ENCODE measurements around the gene FHAD1. TPM values are rescaled to one million over a fixed set of nuclear protein-coding genes. Genes with fewer than 3 reads are reported as not detected.
"Not testable (repeated sequence)": the region's sequence is repeated elsewhere in the genome, so short reads cannot be mapped to it uniquely, and the experiment has no call there.

Gene FHAD1
- total RNA-seq, 1 donor from 2014 or later = 1.7 TPM

DNA sequence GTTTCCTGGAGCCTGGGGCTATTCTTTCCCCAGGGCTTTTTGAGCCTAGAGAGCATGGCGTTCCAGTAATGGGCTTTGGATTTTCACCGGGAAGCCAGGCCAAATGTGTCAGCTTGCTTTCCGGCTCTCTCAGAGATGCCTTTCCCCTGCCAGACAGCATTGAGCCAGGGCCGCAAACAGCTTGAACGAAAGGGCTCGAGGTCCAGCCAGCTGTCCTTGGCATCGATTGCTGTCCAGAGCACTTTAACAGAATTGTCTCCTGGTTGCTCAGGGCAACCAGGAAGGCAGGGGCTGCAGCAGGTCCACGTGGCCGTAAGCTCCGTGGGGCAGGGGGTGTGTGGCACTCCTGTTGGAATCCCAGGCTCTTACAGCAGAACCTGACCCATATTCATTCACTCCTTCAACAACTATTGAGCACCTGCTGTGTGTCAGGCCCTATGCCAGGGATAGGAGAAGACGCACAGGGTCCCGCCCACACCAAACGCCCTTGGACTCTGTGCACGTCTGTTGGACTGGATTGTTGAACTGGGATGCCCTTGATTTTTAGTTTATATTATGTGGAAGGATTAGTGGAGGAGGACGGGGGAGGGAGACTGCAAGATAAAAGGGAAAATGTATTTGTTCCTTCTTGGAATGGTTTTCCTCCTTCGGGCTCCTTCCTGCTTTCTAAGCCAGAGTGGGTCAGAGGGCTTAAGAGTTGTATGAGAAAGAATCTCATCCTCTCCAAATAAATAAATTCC, 123.9 kb downstream of the FHAD1 start:
- peak; percentile 82 for DNase-seq (ENCODE audit: low spot score)

DNA sequence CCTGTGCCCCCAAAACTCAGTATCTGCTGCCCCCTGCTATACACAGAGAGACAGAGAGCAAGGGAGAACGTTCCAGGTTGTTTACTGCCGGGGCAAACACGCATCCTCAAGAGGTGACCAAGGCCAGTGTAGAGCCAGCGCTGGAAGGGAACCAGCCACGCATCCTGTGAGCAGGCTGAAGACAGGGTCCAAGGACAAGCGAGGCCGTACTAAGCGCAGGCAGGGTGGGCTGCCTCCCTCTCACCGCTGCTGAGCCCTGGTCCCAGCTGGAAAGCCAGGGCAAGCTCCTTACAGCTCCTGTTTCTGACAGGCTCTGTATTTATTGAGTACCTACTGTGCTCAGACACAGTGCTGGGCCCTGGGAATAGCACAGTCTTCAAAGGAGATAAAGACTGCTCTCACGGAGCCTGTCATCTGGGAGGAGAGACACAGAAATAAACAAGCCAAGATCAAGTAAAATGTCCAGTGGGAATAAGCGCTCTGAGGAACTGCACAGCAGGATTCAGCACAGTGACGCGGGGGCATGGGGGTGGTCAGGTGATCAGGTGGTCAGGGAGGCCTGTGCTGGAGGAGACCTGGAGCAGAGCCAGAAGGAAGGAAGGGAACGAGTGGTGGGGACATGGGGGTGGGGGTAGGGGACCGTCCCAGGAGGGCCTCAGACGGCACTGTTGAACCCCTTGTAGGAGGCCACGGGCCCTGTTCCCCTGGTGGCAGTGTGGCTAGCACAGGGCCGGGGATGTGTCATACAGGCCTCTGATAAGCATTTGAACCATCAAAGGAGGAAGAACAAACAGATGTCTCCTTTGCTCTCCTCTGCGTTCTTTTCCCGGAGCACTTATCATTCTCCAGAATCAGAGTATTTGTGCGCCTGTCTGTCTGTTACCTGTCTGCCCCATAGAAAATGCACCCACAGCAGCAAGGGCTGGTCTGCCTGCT, 124.9 kb downstream of the FHAD1 start:
- DNase-seq (ENCODE audit: low spot score) = no peak

DNA sequence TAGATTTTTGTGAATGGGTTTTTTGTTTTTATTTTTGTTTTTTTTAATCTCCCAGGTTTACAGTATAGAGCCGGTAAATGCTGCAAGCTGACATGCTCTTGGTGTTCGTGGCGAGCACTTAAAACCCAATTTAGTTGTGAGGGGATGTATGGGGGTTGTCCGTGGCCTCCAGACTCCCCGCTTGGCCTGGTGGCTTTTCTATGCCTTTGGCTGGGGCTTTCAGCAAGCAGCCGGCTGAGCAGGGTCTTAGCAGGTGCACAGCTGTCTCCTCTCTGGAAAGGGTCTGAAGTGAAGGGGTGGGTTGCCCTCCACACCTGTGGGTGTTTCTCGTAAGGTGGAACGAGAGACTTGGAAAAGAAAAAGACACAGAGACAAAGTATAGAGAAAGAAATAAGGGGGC, 131.7 kb downstream of the FHAD1 start:
- DNase-seq (ENCODE audit: low spot score) = no peak

DNA sequence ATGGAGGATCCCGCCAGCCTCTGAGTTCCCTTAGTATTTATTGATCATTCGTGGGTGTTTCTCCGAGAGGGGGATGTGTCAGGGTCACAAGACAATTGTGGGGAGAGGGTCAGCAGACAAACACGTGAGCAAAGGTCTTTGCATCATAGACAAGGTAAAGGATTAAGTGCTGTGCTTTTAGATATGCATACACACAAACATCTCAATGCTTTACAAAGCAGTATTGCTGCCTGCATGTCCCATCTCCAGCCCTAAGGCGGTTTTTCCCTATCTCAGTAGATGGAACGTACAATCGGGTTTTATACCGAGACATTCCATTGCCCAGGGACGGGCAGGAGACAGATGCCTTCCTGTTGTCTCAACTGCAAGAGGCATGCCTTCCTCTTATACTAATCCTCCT, 132.1 kb downstream of the FHAD1 start:
- not testable (repeated sequence) for DNase-seq (ENCODE audit: low spot score)

DNA sequence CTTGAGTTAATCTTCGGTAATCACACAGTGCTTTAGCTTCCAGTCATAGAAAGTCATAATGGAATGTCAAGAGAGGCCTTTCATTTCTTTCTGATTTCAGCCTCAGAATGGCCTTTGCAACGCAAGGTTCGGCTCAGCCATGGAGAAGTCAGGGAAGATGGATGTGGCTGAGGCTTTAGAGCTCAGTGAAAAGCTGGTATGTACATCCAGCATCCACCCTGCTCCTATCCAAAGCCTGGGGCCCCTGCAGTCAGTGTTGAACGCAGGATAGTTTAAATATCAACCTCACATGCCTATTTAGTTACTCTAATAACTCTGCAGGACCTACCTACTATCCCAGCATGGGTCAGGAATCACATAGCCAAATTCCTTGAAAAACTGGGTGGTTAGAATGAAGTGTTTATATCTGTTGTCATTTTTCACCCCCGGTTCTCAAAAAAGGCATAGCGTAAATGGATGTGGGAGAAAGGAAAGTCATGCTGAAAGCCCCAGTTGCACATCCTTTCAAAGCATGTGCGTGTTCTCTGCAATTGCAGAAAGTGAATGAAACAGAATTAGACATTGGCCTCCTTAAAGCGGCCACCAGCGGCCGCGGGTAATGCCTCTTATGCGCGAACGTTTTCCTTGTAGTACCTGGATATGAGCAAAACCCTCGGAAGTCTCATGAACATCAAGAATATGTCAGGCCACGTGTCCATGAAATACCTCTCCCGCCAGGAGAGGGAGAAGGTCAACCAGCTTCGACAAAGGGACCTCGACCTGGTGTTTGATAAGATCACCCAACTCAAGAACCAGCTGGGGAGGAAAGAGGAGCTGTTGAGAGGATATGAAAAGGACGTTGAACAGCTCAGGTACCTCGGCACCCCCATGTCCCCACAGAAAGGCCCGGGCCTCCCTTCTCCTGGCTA, 133.8 kb downstream of the FHAD1 start:
- no peak for DNase-seq (ENCODE audit: low spot score)

DNA sequence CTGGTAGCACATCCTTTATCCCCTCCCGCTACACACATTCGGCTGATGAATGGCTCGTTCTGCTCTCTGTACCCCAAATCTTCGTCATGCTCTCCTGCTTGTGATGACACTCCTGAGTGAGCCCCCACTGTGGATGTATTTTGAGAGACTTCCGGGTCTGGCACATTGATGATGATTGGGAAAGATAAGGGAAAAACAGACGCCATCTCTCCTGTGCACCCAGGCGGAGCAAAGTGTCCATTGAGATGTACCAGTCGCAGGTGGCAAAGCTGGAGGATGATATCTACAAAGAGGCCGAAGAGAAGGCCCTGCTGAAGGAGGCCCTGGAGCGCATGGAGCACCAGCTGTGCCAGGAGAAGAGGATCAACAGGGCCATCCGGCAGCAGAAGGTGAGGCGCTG, 134.8 kb downstream of the FHAD1 start:
- DNase-seq (ENCODE audit: low spot score) = no peak

DNA sequence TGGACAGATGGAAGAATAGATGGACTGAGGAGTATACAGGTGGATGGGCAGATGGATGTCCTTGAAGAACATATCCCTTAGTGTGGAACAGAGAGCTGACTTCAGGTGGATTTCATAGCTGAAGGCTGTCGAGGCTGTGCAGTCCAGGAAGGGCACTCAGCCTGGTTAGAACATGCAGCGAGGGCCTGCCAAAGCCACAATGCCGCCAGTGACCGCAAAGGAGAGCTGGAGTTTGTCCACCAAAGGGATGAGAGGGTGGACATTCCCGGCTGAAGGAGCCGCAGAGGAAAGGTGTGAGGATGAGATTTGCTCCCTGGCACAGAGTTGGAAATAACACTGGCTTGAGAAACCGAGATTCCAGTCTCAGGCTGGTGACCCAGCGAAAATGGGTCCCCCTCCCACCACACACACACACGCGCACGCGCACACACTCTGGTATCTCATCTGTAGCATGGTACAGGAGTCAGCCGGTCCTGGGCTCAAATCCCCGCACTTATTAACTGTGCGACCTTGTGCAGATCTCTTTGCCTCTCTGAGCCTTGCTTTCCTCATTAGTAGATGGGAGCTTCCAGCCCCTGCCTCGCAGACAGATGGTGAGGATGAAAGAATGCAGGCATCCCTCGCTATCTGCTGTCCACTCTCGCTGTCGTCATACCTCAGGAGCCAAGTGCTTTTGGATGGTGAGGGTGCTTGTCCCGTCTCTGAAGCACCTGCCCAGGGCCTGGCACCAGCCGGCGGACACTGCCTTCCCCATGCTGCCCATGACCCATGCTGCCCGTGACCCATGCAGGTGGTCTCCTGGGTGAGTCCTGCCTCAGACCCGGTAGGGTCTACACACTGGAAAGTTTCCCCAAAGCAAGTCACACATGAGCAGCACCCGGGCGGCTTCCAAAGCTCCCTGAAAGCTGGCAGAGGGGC, 135.8 kb downstream of the FHAD1 start:
- DNase-seq (ENCODE audit: low spot score) = no peak

DNA sequence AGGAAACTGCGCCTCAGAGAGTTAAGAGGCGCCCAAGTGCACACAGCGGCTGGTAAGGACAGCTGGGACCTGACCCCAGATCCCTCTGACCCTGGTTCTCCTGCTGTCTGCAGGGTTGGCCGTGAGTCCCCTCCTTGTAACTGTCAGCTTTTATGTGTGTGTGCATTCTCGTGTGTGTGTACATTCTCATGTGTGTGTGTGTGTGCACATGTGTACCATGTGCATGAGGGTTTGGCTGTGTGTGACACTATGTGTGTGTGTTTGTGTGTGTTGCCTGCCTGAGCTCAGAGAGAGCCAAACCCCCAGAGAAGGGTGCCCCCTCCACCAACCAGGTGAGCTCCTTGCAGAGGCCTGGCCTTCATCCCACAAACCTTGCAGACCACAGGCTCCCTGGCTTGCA, 136.8 kb downstream of the FHAD1 start:
- DNase-seq (ENCODE audit: low spot score) = no peak

DNA sequence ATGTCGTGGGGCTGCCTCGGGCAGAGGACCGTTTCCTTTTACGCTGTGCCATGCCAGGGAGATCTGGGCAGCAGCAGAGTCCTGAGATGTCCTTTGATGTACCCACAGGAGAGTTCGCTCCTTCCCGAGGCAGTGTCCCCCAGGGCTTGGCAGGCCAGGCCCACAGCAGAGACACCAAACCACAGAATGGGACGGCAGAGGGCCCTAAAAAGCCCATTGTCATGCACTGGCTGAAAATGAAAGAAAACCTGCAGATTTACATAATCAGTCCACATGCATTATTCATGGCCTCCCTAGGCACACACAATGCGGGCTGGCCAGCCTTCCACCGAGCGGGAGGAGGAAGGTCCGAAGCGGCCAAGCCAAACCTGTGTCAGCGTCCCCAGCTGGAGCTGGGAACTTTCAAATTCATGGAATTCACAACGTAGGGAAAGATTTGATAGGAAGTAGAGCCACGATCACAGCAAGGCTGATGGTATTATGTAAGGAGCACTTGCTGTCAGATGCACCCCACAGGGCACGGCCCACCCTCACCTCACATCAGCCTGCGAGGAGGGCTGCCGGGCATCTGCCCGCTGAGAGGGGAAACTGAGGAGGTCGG, 137.4 kb downstream of the FHAD1 start:
- DNase-seq (ENCODE audit: low spot score) = no peak

DNA sequence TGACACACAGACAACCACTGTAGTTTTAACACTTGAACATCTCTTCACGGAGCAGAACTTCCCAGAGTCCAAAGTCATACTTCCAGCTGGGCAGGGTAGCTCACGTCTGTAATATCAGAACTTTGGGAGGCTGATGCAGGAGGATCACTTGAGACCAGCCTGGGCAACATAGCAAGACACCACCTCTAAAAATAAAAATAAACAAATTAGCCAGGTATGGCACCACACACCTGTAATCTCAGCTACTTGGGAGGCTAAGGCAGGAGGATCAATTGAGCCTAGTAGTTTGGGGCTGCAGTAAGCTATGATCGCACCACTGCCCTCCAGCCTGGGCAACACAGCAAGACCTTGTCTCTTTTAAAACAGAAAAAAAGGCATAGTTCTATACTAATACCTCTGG, 138.4 kb downstream of the FHAD1 start:
- no peak for DNase-seq (ENCODE audit: low spot score)

DNA sequence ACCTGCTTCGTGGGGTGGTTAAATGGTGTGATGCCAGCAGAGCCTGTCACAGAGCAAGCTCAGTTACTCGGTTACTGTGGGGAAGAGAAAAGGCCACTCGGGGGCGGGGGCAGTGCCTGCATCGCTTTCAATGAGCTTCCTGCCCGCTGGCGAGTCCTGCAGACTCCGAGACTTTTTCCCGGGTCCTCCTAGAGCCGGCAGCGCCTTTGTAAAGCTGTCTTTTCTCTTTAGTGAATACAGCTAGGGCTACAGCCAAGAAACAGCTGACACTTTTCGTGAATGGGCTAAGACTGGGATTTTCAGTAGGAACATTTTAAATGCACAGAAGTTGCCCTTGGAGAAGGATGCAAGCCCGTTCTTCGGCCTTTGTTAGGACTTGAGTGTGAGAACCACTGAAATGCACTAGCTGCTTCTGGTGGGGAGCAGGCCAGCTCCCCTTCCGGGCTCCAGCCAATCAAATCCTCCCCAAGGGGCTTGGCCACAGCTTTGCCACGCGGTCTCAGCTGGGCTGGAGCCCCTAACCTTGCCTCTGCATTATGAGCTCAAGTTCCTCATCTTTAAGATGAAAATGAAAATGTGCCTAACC, 139.2 kb downstream of the FHAD1 start:
- DNase-seq (ENCODE audit: low spot score) = no peak

DNA sequence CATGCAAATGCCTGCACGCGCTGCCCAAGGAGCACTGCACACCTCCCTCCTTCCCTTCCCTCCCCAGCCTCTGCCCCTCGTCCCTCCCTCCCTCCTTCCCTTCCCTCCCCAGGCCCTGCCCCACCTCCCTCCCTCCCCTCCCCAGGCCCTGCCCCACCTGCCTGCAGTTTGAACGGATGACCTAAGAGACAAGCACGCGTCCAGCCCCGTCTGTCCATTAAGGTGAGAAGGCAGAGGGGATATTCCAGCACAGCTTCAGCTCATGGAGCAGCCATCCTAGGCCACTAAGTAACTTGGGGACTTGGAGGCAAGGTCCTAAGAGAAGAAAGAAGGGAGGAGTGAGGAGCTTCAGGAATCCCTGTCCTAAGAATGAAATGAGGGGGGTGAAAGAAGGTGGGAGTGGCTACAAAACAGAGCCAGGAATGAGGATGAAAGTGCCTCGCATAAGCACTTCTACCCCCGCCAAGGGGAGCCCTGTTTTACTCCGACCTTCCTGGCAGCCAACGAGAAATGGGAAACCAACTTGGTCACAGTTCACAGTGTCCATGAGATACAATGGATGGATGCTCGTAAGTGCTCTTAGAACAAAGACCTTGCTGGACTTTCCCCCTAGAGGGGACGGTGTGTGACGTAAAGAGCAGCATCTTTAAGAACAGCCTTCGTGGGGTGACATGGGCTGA, 141.3 kb downstream of the FHAD1 start:
- no peak for DNase-seq (ENCODE audit: low spot score)

DNA sequence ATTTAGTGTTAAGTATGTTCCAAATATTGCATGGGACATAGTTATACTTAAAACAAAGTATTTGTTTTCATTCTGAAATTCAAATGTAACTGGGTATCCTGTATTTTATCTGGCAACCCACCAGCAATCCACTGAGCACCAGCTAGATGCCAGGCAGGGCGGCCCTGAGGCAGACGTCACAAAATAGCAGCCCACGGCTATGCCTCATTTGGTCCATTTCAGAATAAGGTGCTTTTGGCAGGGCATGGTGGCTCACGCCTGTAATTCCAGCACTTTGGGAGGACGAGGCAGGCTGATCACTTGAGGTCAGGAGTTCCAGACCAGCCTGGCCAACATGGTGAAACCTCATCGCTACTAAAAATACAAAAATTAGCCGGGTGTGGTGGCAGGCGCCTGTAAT, 142.8 kb downstream of the FHAD1 start:
- DNase-seq (ENCODE audit: low spot score) = not testable (repeated sequence)

DNA sequence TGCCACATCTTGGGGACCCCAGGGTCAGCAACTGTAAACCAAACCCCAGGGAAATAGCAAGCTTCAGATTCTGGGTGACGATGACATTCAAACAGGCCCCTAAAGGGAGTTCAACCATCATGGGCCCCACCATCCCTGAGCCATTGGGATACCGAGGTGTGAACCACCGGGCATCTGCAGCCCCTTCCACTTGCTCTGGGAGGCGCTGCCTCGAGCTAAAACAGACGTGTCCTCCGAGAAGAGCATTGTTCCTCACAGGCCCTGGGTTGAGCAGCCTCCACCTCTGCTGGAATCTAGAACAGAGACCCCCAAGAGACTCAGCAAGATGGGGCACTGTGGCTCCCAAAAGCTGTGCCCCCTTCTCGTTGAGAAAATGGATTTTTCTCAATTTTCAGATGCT, 143.6 kb downstream of the FHAD1 start:
- no peak for DNase-seq (ENCODE audit: low spot score)

DNA sequence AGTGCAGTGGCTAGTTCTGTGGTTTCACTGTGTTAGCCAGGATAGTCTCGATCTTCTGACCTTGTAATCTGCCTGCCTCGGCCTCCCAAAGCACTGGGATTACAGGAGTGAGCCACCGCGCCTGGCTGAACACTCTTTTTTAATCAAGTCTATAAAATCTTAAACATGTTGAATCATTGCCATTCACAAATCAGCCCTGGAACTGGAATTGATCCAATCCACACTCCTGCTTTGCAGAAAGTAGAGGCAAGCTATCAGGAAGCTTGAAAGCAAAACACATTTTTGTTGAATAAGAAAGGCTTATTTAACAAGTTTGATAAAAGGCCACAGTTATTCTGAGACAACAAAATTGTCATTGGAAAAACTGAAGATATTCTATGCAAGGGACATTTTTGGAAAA, 144.3 kb downstream of the FHAD1 start:
- no peak for DNase-seq (ENCODE audit: low spot score)

DNA sequence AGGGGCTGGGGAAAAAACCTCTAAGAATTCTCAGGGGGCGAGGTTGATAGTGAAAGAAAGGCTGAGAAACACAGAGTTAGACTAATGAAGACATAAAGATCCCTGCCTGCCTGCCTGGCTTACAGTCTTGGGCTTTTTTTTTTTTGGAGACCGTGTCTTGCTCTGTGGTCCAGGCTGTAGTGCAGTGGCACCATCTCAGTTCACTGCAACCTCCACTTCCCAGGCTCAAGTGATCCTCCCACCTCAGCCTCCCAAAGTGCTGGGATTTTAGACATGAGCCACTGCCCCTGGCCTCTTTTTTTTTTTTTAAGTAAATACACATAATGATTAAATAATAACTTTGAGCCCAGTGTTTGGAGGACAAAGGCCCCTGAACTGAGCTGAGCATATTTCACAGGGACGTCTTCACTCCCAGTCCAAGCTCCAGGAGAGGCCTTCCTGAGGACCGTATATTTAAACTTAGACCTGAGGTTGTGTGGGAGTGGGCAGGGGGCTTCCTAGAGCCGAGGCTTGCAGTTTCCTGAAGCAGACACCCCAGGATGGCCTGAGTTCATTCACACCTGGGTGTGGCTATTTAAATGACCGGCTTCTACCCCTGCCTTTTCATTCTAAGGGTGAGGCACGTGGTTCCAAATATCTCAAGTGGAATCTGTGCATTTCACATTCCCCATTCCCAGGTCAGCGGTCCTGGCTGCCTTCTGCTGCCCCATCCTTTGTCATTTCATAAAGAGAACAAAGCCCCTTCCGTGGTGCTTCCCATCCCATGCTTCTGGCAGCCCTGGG, 146.6 kb downstream of the FHAD1 start:
- no peak for DNase-seq (ENCODE audit: low spot score)

DNA sequence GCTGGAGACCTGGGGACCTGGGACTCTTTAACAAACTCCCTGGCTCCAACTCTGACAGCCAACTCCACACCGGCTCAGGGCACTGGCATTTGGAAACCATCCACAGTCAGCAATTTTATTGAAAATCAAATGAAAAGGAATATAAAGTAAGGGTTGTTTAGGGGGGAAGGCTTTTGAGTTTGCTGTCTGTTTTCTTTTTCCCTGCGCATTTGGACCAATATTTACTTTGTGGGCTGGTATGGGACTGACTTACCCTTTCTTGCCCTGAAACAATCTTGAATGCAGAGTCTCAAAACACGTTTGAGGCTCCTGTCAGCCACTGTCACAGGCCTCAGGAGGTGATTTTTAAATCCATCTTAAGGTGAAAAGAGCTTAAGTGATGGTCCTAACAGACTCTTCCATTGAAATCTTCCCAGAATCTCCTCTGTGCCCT, 147.3 kb downstream of the FHAD1 start:
- no peak for DNase-seq (ENCODE audit: low spot score)

DNA sequence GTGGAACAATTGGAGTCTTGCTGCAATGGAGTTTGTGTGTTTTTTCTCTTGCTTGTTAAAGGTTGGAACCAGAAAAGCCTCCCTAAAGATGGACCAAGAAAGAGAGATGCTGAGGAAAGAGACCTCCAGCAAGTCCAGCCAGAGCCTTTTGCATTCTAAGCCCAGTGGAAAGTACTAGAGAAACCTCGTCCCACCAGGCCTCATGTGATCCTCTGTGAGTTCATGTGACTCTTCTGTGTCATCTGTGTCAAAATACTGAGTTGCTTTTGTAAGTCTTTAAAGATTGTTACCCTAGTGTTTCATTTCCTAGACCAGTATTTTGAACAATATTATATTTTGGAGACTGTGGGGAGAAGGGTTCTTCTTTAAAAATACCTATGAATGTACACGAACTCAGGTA, 150.2 kb downstream of the FHAD1 start:
- no peak for DNase-seq (ENCODE audit: low spot score)

DNA sequence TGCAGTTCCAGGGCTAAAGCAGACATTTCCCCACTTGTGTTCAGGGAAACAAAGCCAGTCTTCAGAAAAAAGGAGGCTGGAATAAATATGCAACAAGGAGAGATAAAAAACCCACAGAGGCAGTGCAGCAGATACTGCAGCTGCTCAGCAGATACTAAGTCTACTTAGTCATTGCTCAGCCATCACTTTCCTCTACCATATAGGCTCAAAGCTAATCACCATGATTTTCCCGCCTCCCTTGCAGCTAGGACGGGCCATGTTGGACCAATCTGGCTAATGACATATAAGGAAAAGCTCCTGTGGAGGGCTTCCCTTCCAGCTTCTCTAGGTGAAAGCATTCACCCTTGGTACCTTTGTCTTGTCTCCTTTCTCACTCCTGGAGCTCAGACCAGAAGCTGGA, 152.7 kb downstream of the FHAD1 start:
- DNase-seq (ENCODE audit: low spot score) = no peak
